GM20431 (cell line): ENCODE data around the gene ZDHHC19.
"Not testable (repeated sequence)": the region's sequence is repeated elsewhere in the genome, so short reads cannot be mapped to it uniquely, and the experiment has no call there.

Experiments used
- in situ Hi-C: fragments of 300-500 bp; cut with MseI, MboI; formaldehyde crosslinking; loops from one replicate; pipeline ENCODE4 v1.15.0; 2020; ENCODE audit warnings: low sequenced_read_pairs; ENCODE audit not compliant: unreplicated experiment

The ZDHHC19 gene

DNA sequence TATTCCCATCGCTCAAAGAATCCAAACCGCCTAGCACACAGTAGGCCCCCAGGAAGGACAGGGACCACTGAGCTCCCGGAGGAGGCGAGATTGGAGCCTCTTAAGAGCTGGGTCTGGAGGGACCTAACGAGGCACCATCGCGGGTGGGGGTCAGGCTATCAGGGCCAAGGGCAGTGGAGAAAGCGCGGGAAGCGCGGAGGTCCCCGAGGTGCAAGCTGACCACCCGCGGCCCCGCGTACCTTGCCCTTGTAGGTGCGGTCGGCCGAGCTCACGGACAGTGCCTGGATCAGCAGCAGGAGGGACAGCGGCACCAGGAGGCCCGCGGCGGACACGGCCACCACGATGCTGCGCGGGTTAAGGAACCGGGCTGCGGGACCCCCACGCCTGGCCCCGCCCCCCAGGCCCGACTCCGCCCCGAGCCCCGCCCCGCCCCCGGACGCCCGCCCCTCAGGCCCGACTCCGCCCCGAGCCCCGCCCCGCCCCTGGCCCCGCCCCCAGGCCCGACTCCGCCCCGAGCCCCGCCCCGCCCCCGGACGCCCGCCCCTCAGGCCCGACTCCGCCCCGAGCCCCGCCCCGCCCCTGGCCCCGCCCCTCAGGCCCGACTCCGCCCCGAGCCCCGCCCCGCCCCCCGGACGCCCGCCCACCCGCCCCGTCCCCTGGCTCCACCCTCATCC is 3.9 kb downstream of the ZDHHC19 start:
- in situ Hi-C loops = no loop called here

DNA sequence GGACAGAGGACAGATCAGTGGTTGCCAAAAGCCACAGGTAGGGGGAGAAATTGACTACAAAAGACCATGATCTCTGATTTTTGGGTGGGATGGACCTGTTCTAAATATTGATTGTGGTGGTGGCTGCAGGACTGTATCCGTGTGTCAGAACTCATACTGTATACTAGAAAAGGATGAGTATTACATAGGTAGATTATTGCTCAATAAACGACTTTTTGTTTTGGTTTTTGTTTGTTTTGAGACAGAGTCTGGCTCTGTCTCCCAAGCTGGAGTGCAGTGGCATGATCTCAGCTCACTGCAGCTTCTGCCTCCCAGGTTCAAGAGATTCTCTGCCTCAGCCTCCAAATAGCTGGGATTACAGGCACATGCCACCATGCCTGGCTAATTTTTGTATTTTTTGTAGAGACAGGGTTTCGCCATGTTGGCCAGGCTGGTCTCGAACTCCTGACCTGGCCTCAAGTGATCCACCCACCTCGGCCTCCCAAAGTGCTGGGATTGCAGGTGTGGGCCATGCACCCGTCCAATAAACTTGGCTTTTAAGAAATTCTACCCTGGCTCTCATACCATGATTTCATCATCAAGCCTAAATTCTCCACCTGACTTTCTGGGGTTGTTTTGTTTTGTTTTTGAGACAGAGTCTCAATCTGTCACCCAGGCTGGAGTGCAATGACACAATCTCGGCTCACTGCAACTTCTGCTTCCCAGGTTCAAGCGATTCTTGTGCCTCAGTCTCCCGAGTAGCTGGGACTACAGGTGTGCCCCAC is 5.6 kb downstream of the ZDHHC19 start:
- in situ Hi-C loops = not testable (repeated sequence)

DNA sequence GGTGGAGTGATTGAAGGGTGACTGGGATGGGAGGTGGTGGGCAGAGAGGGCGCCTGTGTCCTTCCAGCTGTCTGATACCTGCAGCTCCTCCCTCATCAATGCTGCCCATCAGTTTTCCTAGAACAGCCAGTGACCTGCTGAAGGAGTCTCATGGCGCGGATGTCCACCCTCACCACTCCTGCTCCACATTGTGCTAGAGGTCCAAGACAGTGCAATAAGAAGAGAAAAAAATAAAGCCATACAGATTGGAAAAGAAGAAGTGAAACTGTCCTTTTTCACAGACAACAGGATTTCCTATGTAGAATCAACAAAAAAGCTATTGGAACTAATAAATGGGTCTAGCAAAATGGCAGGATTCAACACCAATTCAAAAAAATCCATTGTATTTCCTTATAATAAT is 7.4 kb downstream of the ZDHHC19 start:
- in situ Hi-C loops = no loop called here

DNA sequence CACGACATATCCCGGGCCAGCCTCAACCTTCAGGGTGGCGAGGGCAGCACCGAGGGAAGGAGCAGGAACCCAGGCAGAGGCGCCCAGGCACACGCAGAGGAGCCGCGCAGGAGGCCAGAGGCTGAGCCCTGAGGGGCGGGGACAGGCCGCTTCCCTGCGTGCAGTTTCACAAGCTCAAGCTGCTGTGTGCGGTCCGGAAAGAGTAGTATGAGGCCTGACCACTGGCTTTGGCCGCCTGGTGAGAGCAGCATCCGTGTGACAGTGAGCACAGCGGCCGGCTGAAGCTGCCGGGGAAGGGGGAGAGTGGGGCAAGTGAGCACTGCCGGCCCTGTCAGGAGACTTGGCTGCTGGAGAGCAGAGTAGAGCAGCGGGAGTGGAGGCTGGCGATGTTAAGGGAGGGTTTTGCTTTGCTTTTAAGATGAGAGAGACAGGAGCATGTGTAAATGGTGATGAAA is 8.7 kb downstream of the ZDHHC19 start:
- in situ Hi-C loops = no loop called here

DNA sequence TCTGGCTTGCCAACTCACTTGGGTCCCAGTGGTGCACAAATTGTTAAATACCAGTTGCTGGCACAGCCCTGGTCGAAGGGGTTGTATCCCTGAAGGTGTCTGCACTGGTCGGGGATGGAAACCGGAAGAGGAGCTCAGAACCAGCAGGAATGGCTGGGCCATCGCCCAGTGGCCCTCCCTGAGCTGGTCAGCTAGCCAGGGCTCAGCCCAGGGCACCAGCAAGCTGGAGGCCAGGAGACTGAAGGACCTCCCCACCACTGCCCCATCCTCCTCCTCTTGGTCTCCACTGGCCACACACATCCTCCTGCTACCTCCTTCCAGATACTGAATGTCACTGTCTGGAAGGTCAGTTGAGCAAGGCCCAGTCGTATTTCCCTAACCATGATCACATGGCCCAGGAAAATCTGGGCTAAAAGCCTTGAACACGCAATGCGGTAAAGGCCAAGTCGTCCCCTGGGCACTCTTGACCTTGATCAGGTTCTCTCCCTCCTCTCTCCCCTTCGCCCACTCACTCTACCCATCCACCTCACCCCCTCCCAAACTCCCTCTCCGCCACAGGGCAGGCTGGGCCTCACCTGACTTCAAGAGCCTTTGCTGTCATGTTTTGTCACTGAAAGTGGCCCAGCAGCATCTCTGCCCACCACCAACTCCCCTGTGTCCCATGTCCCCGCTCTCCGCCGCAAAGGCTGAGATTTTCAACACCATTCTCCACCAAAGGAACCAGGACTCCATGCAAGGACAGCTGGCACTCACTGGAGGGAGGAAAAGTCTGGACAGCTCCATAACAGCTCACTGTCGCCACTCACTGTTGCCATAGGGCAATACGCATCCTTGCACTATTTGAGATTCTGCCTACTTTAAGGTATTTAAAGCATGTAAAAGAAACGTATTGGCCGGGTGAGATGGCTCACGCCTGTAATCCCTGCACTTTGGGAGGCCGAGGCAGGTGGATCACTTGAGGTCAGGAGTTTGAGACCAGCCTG is 12.1 kb downstream of the ZDHHC19 start:
- in situ Hi-C loops = loop anchor here (10.0 kb wide), 1 partner anchor 124 kb away; no protein-coding TSS in a partner anchor

DNA sequence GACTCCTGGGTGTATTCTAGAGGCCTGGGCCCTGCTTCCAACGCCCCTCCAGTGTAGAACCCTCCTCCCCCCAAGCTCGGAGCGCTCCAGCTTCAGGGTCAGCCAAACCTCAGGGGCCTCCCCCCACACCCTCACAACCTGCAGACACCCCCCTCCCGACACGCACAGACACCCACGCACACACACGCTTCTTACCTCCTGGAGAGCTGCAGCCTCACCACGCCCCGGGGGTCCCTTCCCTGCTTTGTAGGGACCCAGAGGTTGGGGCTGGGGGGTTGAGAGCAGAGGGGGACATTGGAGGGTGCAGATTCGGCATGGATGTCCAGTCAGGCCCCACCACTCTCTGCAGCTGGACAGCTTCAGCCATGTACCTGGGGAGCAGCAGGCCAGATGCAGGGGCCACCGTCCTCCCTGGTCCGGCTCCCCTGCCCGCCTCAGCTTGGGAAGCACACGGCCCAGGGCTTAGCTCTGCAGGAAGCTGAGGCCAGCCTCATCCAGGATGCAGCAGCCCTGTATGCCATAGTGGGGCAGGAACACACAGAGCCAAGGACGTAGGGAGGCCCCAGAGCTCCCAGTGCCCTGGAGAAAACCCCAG is 13.0 kb downstream of the ZDHHC19 start:
- in situ Hi-C loops = loop anchor here (10.0 kb wide), 1 partner anchor 123 kb away; no protein-coding TSS in a partner anchor

DNA sequence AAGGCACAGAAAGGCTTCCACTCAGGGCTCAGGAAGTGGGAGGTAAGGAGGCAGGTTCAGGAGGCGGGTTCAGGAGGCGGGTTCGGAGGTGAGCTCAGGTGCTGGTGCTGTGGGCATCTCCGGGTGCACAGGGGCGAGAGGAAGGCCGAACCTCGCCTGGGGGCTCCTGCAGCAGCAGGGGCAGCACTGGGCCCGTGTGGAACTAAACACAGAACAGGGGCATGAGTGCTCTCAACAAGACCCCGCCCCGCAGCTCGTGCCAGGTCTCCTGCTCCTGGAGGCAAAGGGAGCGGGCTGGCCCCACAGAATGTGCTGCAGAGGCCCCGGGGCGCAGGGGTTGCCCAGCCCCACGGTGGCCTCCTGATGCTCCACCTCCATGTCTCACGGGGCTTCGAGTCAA is 13.7 kb downstream of the ZDHHC19 start:
- in situ Hi-C loops = loop anchor here (10.0 kb wide), 1 partner anchor 123 kb away; no protein-coding TSS in a partner anchor

DNA sequence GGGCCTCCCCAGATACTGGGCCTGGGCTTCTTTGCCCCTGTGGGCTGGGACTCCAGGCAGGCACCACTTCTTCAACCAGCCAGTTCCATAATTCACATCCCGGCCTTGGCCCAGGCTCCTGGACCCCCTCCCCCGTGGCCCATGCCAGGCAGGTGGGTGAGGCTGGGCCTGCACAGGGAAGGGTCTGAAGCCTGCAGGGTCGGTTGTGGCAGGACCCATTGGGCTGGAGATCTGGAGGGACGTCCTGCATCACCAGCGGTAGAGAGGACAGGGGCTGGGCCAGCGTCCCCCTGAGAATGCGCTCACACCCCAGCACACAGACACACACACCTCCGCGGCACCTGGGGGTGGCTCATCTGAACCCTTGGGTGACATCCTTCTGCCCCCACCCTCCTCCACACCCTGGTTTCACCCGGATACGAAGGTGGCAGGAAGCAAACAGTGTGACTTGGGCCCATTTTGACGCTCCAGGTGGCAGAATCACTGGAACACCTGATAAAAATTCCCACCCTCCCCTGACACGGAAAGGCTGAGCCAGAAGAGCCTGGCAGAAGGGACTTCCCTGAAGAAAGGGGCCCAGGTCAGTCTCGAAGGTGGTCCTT is 15.4 kb downstream of the ZDHHC19 start:
- in situ Hi-C loops = loop anchor here (10.0 kb wide), 1 partner anchor 121 kb away; no protein-coding TSS in a partner anchor

DNA sequence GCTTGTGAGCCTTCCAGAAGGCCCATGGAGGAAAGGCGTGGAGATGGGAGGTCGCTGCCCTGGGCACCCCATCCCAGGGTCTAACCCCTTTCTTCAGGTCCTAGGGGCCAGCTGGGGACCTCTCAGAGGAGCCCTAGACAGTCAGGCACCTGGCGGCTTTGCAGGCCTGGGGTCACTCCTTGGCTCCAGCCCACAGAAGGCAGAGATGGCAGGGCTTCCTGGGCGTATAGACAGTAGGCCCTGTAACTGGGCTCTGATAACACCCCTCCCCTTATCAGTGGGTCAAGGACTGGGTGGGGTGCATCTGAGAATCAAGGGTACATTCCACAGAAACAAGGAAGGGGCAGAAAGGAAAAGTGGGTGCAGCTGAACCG is 16.7 kb downstream of the ZDHHC19 start:
- in situ Hi-C loops = loop anchor here (10.0 kb wide), 1 partner anchor 120 kb away; no protein-coding TSS in a partner anchor

DNA sequence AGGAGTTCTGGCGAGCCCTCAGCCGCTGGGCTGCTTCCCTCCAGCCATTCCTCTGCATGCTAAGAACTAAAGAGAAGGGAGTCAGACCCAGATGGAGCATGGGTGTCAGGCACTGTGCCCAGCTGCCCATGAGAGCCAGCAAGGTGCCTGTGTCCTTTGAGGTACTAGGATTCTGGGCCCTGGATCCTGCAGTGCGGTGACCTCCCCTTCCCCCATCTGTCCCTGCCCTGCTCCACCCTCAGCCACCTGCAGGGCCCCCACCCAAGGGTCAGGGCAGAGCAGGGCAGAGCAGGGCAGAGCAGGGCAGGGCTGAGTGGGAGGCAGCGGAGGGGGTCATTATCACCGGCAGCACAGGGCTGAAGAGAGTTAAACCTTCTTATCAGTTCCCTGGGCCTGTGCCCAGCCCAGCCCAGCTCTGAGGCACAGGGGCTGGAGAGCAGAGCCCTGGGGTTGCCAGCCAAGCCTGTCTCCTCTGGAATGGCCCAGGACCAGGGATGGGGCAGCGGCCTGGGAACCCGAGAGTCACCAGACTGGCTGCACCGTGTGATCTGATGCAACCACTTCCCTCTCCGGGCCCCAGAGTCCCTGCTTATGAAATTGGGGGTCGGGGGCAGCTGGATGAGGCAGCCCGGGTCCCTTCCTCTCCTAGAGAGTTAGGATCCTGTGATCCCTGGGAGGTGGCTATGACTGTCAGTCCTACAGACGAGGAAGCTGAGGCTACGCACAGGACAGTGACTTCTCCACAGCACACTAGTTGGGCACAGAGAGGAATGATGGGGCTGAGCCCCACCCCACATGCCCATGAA is 17.3 kb downstream of the ZDHHC19 start:
- in situ Hi-C loops = loop anchor here (10.0 kb wide), 1 partner anchor 119 kb away; no protein-coding TSS in a partner anchor

DNA sequence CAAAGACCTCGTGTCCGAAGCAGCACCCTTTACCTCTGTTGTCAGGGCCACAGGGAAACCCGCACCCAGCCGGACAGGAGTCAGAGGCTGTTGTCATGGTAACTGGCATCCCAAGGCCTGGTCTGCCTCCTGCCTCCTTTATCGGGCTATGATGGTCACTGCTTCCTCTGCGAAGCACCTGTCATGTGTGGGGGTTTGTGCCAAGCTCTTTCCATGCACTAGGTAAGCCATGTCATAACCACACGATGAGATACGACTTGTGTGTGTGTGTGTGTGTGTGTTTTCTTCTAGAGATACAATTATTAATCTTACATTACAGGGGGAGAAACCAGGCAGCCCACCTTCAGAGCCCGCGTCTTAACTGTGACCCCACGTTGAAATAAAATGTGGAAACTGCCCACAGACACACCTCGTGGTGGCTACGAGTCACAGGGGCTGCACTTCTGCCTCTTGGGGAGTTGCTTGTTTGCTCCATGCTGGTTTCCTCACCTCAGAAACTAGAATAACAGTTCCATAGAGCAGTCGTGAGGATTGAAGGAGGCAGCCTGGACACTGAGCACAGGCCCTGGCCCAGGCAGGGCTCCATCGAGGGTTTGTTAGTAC is 18.0 kb downstream of the ZDHHC19 start:
- in situ Hi-C loops = loop anchor here (10.0 kb wide), 1 partner anchor 118 kb away; no protein-coding TSS in a partner anchor

DNA sequence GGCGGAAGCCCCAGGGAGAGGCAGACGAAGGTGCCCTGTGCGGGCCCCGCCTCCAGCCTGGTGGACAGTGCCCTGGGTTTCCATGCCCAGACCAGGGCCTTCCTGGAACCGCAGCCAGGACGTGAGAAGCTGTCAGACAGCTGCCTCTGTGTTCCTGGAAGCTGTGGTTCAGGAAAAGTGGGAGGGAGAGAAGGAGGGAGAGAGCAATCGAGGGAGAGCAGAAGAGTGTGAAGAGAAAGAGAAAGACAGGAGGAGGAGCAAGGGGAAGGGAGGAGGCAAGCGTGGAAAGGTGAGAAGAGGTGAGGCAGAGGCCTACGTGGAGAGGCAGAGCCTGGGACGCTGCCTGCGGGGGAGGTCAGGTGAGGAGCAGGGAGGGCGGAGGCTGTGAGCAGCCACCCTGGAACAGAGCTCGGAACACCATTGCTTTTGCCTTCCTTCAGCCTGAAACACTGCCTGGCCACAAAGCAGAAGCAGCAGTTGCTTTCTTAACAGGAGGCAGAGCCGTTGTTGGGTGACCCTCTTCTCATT is 18.6 kb downstream of the ZDHHC19 start:
- in situ Hi-C loops = loop anchor here (10.0 kb wide), 1 partner anchor 118 kb away; no protein-coding TSS in a partner anchor

DNA sequence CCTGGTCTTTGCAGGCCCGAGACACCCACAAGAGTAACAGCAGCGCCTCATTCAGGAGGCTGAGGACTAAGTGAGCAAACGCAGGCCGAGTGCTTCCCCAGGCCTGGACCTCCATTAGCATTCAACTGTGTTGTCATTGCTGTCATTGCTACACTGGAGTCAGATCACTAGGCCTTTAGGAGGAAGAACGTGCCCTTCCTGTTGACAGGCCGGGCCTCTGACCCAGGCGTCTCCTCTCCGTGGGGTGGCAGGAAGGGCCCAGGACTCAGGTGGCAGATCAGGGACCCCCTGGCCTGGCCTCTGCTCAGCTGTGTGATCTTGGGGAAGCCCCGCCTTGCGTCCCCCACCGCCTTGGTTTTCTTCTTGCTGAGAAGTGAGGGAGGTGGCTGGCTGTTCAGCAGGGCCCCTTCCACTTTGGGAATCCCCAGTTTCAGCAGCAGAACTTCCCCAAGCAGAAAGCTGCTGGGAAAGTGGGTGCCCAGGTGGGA is 19.1 kb downstream of the ZDHHC19 start:
- in situ Hi-C loops = loop anchor here (10.0 kb wide), 1 partner anchor 117 kb away; no protein-coding TSS in a partner anchor

DNA sequence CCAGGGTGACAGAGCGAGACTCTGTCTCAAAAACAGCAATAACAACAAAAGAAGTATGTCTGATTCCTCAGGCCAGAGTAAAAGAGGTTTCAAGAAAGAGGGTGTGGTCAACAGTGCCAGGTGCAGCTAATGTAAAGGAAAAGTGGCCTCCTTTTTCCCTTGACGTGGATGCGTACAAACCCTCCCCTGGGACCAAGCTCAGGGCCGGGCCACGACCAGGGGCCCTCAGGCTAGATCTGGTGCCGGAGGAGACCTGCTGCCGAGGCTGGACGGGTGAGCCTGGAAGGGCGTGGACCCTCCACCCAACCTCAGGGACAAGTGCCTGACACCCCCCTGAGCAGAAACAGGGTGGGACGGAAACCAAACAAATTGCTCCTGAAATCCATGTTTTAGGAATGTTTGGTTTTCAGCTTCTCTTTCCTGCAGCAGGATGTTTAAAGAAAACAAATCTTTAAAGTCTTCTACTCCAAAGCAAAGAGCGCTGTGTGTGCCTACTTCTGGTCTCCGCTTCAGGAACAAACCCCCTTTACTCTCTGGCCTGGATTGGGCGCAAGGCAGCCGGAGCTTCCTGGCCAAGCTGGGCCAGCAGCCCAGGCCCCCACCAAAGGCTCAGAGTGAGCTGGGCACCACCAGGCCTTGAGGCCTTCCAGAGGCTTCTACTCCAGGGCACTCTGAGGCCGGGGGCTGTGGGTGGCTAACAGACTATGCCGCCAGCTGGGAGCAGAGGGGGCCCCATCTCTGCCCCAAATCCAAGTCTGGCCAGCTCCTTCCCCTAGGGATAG is 21.4 kb downstream of the ZDHHC19 start:
- in situ Hi-C loops = loop anchor here (10.0 kb wide), 1 partner anchor 115 kb away; no protein-coding TSS in a partner anchor

DNA sequence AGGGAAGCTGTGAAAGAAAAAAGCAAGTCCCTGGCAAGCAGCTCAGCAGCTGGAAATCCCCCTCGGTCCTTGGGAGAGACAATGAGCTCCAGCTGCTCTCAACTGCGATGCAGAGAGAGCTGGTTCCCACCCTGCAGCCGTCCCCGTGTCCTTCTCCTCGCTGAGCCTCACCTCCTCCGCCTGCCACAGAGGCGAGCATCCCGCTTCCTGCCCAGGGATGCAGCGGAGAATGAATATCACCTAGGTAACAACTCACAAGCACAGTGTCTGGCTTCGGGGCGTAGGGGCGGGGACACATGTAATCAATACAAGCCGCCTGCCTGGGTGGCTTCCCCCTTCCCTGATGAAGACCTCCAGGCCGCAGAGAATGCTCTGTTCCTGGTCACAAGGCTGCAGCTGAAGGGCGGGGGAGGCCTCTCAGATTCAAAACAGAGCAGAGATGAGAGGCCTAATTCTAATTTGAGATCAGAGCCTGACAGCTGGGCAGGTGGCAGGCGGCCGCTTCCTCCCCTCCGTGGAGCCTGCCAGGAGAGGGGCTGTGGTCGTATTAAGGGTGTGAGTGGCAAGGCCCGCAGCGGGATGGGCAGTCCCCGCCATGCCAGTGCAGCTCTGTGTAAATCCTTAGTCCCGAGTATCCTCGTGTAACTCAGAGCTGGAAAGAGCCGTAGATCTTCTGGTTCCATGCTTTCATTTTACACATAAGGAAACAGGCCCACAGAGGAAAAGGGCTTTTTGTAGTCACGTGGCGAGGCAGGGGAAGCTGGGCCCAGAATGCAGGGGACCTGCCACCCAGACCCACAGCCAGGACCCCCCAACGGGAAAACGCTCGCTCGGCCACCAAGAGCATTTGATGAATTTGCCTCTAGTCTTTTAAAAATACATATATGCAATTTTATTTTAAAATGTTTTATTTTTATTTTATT is 24.3 kb downstream of the ZDHHC19 start:
- in situ Hi-C loops = no loop called here

DNA sequence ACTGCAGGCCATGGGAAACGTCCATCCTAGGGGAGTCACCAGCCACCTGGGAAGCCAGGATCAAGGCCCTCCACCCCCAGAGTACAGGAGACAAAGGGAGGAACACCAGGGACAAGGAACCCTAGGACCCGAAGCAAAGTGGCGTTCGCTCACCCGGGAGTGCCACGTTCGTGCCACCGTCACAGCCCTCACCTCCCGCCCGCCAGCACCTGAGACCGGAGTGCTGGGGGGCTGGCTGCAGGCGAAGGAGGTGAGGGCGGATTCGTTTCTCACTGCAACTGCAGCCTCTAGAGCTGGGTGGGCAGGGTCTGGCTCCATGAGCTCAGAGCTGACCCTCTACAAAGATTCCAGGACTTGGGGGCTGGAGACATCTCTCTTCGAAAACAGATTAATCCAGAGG is 26.3 kb downstream of the ZDHHC19 start:
- in situ Hi-C loops = no loop called here
